ENCODE data around the gene FAM13A.
"Not testable (repeated sequence)": the region's sequence is repeated elsewhere in the genome, so short reads cannot be mapped to it uniquely, and the experiment has no call there.

Gene FAM13A

DNA sequence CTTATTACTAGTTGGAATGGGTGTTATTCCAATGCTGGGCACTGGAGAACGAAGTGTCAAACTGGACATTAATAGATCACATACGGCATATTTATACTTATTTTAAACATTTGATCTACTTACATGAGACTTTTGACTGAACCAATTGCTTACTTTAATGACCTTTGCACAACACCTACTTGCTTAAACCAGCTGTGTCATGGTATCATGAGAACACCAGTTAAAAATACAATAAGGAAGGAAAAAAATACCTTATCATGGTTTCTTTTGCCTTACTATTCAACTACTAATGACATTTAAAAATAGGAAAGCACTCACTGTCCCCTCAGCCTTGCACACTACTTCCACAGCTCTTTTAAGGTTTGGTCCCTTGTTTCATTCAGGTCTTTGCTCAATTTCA, 146.9 kb downstream of the FAM13A start:
- H3K36me3 ChIP-seq (ENCODE audit: insufficient read depth, low read depth, low read length): no peaks in the 10 kb centered on the region
- no peaks in the 10 kb centered on the region for H3K27me3 ChIP-seq (ENCODE audit: insufficient read depth, low read length)
- H3K27ac ChIP-seq (ENCODE audit: low read length): no peak overlapping the region
- no peak overlapping the region for H3K4me3 ChIP-seq (ENCODE audit: low read length)
- no peak overlapping the region for H3K9ac ChIP-seq (ENCODE audit: low read depth, low read length)
- no peaks in the 10 kb centered on the region for H3K4me1 ChIP-seq (ENCODE audit: insufficient read depth, low read length)
- H3K9me3 ChIP-seq (ENCODE audit: insufficient read depth, low read depth, low read length): no peaks in the 10 kb centered on the region

GRCh38 chr4:88908521-88908920, 148.5 kb downstream of the FAM13A start:
- Histone ChIP-seq H3K9ac (ENCODE audit: low read depth, low read length) (no peak overlapping the region), H3K4me1 (ENCODE audit: insufficient read depth, low read length) (no peaks in the 10 kb centered on the region), H3K36me3 (ENCODE audit: insufficient read depth, low read depth, low read length) (peaks cover 6% of the 10 kb centered on the region; the same call in 1 of the 2 replicates), H3K27me3 (ENCODE audit: insufficient read depth, low read length) (no peaks in the 10 kb centered on the region), H3K27ac (ENCODE audit: low read length) (no peak overlapping the region), H3K9me3 (ENCODE audit: insufficient read depth, low read depth, low read length) (no peaks in the 10 kb centered on the region), H3K4me3 (ENCODE audit: low read length) (no peak overlapping the region)

DNA sequence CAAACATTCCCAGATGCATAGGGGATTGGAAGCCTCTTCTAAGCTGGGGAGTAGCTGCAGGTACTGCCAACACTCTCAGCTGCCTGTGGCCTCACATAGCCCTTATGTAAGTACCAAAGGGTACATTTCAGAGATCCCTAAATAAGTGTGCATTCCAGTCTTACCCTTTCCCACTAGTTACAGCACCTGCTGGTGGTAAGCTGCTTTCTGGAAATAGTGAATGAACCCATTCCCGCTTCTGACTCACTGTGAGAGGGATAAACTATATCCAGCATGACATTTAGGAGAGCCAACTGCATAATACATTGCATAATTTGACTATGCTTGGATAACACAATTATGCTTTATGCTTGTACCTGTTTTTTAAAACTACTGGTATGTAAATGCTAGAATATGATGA, 149.0 kb downstream of the FAM13A start:
- Histone ChIP-seq H3K9ac (ENCODE audit: low read depth, low read length) (no peak overlapping the region), H3K27ac (ENCODE audit: low read length) (no peak overlapping the region), H3K4me1 (ENCODE audit: insufficient read depth, low read length) (no peaks in the 10 kb centered on the region), H3K9me3 (ENCODE audit: insufficient read depth, low read depth, low read length) (no peaks in the 10 kb centered on the region), H3K36me3 (ENCODE audit: insufficient read depth, low read depth, low read length) (peaks cover 6% of the 10 kb centered on the region; the same call in 1 of the 2 replicates), H3K27me3 (ENCODE audit: insufficient read depth, low read length) (no peaks in the 10 kb centered on the region), H3K4me3 (ENCODE audit: low read length) (no peak overlapping the region)

GRCh38 chr4:88907478-88907877, 149.5 kb downstream of the FAM13A start:
- Histone ChIP-seq H3K4me1 (ENCODE audit: insufficient read depth, low read length) (no peaks in the 10 kb centered on the region), H3K27me3 (ENCODE audit: insufficient read depth, low read length) (no peaks in the 10 kb centered on the region), H3K36me3 (ENCODE audit: insufficient read depth, low read depth, low read length) (peaks cover 6% of the 10 kb centered on the region; the same call in 1 of the 2 replicates), H3K27ac (ENCODE audit: low read length) (no peak overlapping the region), H3K4me3 (ENCODE audit: low read length) (no peak overlapping the region), H3K9ac (ENCODE audit: low read depth, low read length) (no peak overlapping the region), H3K9me3 (ENCODE audit: insufficient read depth, low read depth, low read length) (no peaks in the 10 kb centered on the region)

- not testable (repeated sequence) for H3K9me3 ChIP-seq (ENCODE audit: insufficient read depth, low read depth, low read length); H3K4me3 ChIP-seq (ENCODE audit: low read length); H3K27ac ChIP-seq (ENCODE audit: low read length); H3K4me1 ChIP-seq (ENCODE audit: insufficient read depth, low read length); H3K36me3 ChIP-seq (ENCODE audit: insufficient read depth, low read depth, low read length); H3K27me3 ChIP-seq (ENCODE audit: insufficient read depth, low read length); H3K9ac ChIP-seq (ENCODE audit: low read depth, low read length)
These were observed 152.7 kb downstream of the FAM13A start for GRCh38 chr4:88904240-88904639.

GRCh38 chr4:88900432-88900831, 156.6 kb downstream of the FAM13A start:
- H3K27ac ChIP-seq (ENCODE audit: low read length): no peak overlapping the region
- no peaks in the 10 kb centered on the region for H3K4me1 ChIP-seq (ENCODE audit: insufficient read depth, low read length)
- H3K9ac ChIP-seq (ENCODE audit: low read depth, low read length): no peak overlapping the region
- no peaks in the 10 kb centered on the region for H3K27me3 ChIP-seq (ENCODE audit: insufficient read depth, low read length)
- H3K36me3 ChIP-seq (ENCODE audit: insufficient read depth, low read depth, low read length): peaks cover 6% of the 10 kb centered on the region; the same call in 1 of the 2 replicates
- H3K4me3 ChIP-seq (ENCODE audit: low read length): no peak overlapping the region
- H3K9me3 ChIP-seq (ENCODE audit: insufficient read depth, low read depth, low read length): 0 out of 2 replicates have a peak, but pooled peaks cover 4% of the 10 kb centered on the region

GRCh38 chr4:88897752-88898151, 159.2 kb downstream of the FAM13A start:
- Histone ChIP-seq H3K27ac (ENCODE audit: low read length) (no peak overlapping the region), H3K4me3 (ENCODE audit: low read length) (no peak overlapping the region), H3K9me3 (ENCODE audit: insufficient read depth, low read depth, low read length) (0 out of 2 replicates have a peak, but pooled peaks cover 4% of the 10 kb centered on the region), H3K27me3 (ENCODE audit: insufficient read depth, low read length) (no peaks in the 10 kb centered on the region), H3K36me3 (ENCODE audit: insufficient read depth, low read depth, low read length) (no peaks in the 10 kb centered on the region), H3K4me1 (ENCODE audit: insufficient read depth, low read length) (no peaks in the 10 kb centered on the region), H3K9ac (ENCODE audit: low read depth, low read length) (no peak overlapping the region)

DNA sequence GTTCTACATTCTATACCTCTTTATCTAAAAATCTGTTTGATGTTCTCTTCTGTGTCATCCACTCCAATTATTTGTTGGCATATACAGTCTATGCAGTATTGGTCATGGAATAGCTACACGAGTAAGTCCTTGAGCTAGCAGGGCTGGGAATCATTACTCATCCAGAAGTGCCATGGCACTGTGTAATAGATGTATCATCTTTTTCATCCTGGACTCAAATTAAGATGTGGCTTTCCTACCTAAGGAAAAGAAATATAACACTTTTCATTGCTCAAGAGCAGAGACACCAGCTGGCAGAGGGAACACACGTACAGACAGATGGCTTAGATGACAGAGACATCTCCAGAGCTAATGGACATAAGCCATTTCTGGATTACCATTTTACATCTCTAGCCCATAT, 159.8 kb downstream of the FAM13A start:
- 0 out of 2 replicates have a peak, but pooled peaks cover 4% of the 10 kb centered on the region for H3K9me3 ChIP-seq (ENCODE audit: insufficient read depth, low read depth, low read length)
- no peaks in the 10 kb centered on the region for H3K36me3 ChIP-seq (ENCODE audit: insufficient read depth, low read depth, low read length)
- no peaks in the 10 kb centered on the region for H3K27me3 ChIP-seq (ENCODE audit: insufficient read depth, low read length)
- H3K4me1 ChIP-seq (ENCODE audit: insufficient read depth, low read length): no peaks in the 10 kb centered on the region
- no peak overlapping the region for H3K4me3 ChIP-seq (ENCODE audit: low read length)
- H3K27ac ChIP-seq (ENCODE audit: low read length): no peak overlapping the region
- H3K9ac ChIP-seq (ENCODE audit: low read depth, low read length): no peak overlapping the region

DNA sequence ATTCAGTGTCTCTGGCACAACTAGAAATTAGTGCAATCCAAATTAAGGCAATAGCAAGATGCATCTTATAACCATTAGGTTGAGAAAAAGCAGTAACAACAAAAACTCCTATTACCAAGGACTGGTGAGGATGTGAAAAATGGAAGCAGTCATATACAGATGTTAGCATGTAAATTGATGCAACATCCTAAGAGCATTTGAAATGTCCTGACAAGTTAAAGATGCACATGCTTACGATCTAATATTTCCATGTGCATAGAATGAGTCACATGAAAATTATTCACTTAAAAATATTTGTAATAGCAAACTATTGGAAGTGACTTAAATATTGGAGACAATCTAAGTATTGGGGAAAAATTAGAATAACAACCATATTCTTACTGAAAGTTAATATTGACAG, 163.0 kb downstream of the FAM13A start:
- no peak overlapping the region for H3K27ac ChIP-seq (ENCODE audit: low read length)
- H3K36me3 ChIP-seq (ENCODE audit: insufficient read depth, low read depth, low read length): no peaks in the 10 kb centered on the region
- H3K9ac ChIP-seq (ENCODE audit: low read depth, low read length): no peak overlapping the region

DNA sequence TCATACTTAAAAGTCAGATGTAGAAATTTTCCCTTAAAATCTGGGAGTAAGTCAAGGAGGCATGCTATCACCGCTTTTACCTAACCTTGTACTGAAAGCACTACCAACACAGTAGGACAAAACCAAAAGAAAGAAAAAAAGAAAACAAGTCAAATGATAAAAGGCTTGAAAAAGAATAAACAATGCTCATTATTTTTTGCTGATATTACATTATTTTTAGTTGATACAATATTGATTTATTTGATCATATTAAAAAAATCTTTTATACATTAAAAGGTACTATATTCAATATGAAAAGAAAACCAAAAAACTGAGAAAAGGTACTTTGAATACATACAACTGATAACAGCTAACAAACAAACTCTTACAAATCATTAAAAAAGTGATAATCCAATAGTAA, 164.3 kb downstream of the FAM13A start:
- no peak overlapping the region for H3K9ac ChIP-seq (ENCODE audit: low read depth, low read length)
- no peaks in the 10 kb centered on the region for H3K4me1 ChIP-seq (ENCODE audit: insufficient read depth, low read length)
- no peaks in the 10 kb centered on the region for H3K36me3 ChIP-seq (ENCODE audit: insufficient read depth, low read depth, low read length)
- no peak overlapping the region for H3K27ac ChIP-seq (ENCODE audit: low read length)
- H3K27me3 ChIP-seq (ENCODE audit: insufficient read depth, low read length): no peaks in the 10 kb centered on the region
- H3K4me3 ChIP-seq (ENCODE audit: low read length): no peak overlapping the region
- H3K9me3 ChIP-seq (ENCODE audit: insufficient read depth, low read depth, low read length): no peaks in the 10 kb centered on the region

More for the DNA sequence above, 163.0 kb downstream of the FAM13A start:
- H3K9me3 ChIP-seq (ENCODE audit: insufficient read depth, low read depth, low read length): no peaks in the 10 kb centered on the region
- H3K27me3 ChIP-seq (ENCODE audit: insufficient read depth, low read length): no peaks in the 10 kb centered on the region
- H3K4me3 ChIP-seq (ENCODE audit: low read length): no peak overlapping the region
- no peaks in the 10 kb centered on the region for H3K4me1 ChIP-seq (ENCODE audit: insufficient read depth, low read length)

- Histone ChIP-seq H3K4me1 (ENCODE audit: insufficient read depth, low read length) (no peaks in the 10 kb centered on the region), H3K27ac (ENCODE audit: low read length) (no peak overlapping the region), H3K9me3 (ENCODE audit: insufficient read depth, low read depth, low read length) (no peaks in the 10 kb centered on the region), H3K9ac (ENCODE audit: low read depth, low read length) (no peak overlapping the region), H3K27me3 (ENCODE audit: insufficient read depth, low read length) (no peaks in the 10 kb centered on the region), H3K4me3 (ENCODE audit: low read length) (no peak overlapping the region), H3K36me3 (ENCODE audit: insufficient read depth, low read depth, low read length) (no peaks in the 10 kb centered on the region)
These were observed 165.3 kb downstream of the FAM13A start for GRCh38 chr4:88891636-88892035.

GRCh38 chr4:88887409-88887808, 169.6 kb downstream of the FAM13A start:
- H3K9me3 ChIP-seq (ENCODE audit: insufficient read depth, low read depth, low read length); H3K9ac ChIP-seq (ENCODE audit: low read depth, low read length); H3K36me3 ChIP-seq (ENCODE audit: insufficient read depth, low read depth, low read length); H3K4me1 ChIP-seq (ENCODE audit: insufficient read depth, low read length); H3K27me3 ChIP-seq (ENCODE audit: insufficient read depth, low read length); H3K27ac ChIP-seq (ENCODE audit: low read length); H3K4me3 ChIP-seq (ENCODE audit: low read length): not testable (repeated sequence)

DNA sequence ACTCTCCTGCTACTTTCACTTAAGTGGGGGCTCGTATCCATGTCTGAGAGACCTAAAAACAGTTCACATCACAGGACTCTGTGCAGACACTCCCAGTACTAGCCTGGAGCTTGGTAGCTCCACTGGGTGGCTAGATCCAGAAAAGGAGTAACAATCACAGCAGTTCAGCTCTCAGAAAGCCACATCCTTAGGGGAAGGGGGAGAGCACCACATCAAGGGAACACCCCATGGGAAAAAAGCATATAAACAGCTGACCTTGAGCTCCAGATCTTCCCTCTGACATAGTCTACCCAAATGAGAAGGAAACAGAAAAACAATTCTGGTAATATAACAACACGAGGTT, 175.8 kb downstream of the FAM13A start:
- Histone ChIP-seq H3K27me3 (ENCODE audit: insufficient read depth, low read length) (no peaks in the 10 kb centered on the region), H3K4me1 (ENCODE audit: insufficient read depth, low read length) (peaks cover 4% of the 10 kb centered on the region; the same call in 1 of the 2 replicates), H3K4me3 (ENCODE audit: low read length) (no peak overlapping the region), H3K9me3 (ENCODE audit: insufficient read depth, low read depth, low read length) (no peaks in the 10 kb centered on the region), H3K9ac (ENCODE audit: low read depth, low read length) (0 out of 2 replicates have a peak overlapping the region, but pooled peaks have one; percentile 2), H3K27ac (ENCODE audit: low read length) (no peak overlapping the region), H3K36me3 (ENCODE audit: insufficient read depth, low read depth, low read length) (no peaks in the 10 kb centered on the region)

Data from iPS-20b (cell line).